Adrenal gland (tissue), 12 donors: ENCODE results near the gene STMN3. TPM values are rescaled to one million over a fixed set of nuclear protein-coding genes. Genes with fewer than 3 reads are reported as not detected.

Experiments
- DNase-seq, 7 donors: peaks; one replicate each; pipeline ENCODE4 v3.0.0-alpha.2; 2019 to 2020
- H3K27ac ChIP-seq, 5 donors: fragments of 200-600 bp; sonication (generic) in 4 of 5; 1 replicate in 3 of 5; 2 replicates in 2 of 5; pipeline versions ENCODE4 v1.5.1 to v1.8.0; 2016 to 2020; ENCODE audit warnings: mild to moderate bottlenecking in 1 of 5
- H3K27me3 ChIP-seq: fragments of 200-600 bp; 2 replicates; pipeline ENCODE4 v1.8.0; 2021
- H3K36me3 ChIP-seq, 2 donors: fragments of 200-600 bp; replicated peaks in 1 of 2; 1 replicate in 1 of 2; 2 replicates in 1 of 2; pipeline versions ENCODE4 v1.5.1 to v1.8.0; 2018 to 2022
- H3K4me1 ChIP-seq, 2 donors: fragments of 200-600 bp; replicated peaks in 1 of 2; 1 replicate in 1 of 2; 2 replicates in 1 of 2; pipeline versions ENCODE4 v1.5.1 to v1.8.0; 2018 to 2021
- H3K4me3 ChIP-seq, 4 donors: fragments of 200-600 bp; sonication (generic) in 3 of 4; one replicate each; pipeline ENCODE4 v1.5.1; 2016 to 2018
- H3K9me3 ChIP-seq, 3 donors: fragments of 200-600 bp; sonication (generic) in 1 of 3; replicated peaks in 1 of 3; 1 replicate in 2 of 3; 2 replicates in 1 of 3; pipeline versions ENCODE4 v1.5.1 to v1.8.0; 2016 to 2021
- POLR2A ChIP-seq, 2 donors: fragments of 450-650 bp; IDR thresholded peaks; one replicate each; pipeline ENCODE4 v1.6.1; 2017; ENCODE audit warnings: antibody characterized with exemption in 2 of 2, mild to moderate bottlenecking in 2 of 2, moderate library complexity in 1 of 2
- WGBS, 4 donors: extraction: QIAGEN DNeasy Blood & Tissue Kit in 2 of 4; methylation state at CpG; one replicate each; pipeline versions ENCODE4 v1.1.5 to v1.1.7; 2013 to 2017; 5-methylcytosine and 5-hydroxymethylcytosine counted together
- intact Hi-C, 2 donors: fragments of 100-400 bp; cut with DNase I; formaldehyde crosslinking; loops; one replicate each; pipeline versions ENCODE4 v1.14.1 to v1.15.0; 2022 to 2023
- polyA plus RNA-seq, 3 donors: library from polyadenylated mRNA; stranded (reverse); fragments of 200-250 nt in 2 of 3; fragments of 350-450 nt in 1 of 3; fragmentation: Illumina TruSeq in 1 of 3; extraction: RNeasy Lipid Tissue Mini Kit (QIAGEN cat#74804) in 1 of 3; gene quantifications; one replicate each; pipeline ENCODE4 v1.2.3, GENCODE V29; 2013 to 2014
- total RNA-seq, 9 donors: library from RNA; depleted of rRNA in 4 of 9; stranded (reverse); fragments of >200 nt in 4 of 9; fragments of 120-200 nt in 1 of 9; fragmentation: NEBNext Ultra II Directional in 1 of 9; extraction: Animal tissue kit (Norgen Biotek cat#: 25700) in 1 of 9; gene quantifications; one replicate each; pipeline versions ENCODE4 v1.1.0 to v1.2.4, GENCODE V29; 2013 to 2023
- TF ChIP-seq, protein P1 (sequence below), 6 experiments: fragments of 450-650 bp in 4 of 6; fragments of 200-600 bp in 2 of 6; sonication (generic) in 1 of 6; IDR thresholded peaks; 1 replicate in 5 of 6; 2 replicates in 1 of 6; pipeline versions ENCODE4 v1.5.1 to v1.8.0; 2016 to 2021; ENCODE audit warnings: antibody characterized with exemption in 6 of 6, mild to moderate bottlenecking in 2 of 6, moderate library complexity in 1 of 6
- donor health status: healthy with polysubstance abuse.
- donor health status: Bipolar disorder and iron deficiency.
- donor health status: DM: yes; HTN: yes; CAD: no.
- donor health status: DM: no; HTN: no; CAD: no.
- donor health status: DM: no; HTN: no; CAD: no.
- donor health status: DM: yes; HTN: yes; CAD: no.

Gene STMN3
- total and polyA plus RNA-seq, 12 donors: 29.2 to 109 (median 54.5) TPM

DNA sequence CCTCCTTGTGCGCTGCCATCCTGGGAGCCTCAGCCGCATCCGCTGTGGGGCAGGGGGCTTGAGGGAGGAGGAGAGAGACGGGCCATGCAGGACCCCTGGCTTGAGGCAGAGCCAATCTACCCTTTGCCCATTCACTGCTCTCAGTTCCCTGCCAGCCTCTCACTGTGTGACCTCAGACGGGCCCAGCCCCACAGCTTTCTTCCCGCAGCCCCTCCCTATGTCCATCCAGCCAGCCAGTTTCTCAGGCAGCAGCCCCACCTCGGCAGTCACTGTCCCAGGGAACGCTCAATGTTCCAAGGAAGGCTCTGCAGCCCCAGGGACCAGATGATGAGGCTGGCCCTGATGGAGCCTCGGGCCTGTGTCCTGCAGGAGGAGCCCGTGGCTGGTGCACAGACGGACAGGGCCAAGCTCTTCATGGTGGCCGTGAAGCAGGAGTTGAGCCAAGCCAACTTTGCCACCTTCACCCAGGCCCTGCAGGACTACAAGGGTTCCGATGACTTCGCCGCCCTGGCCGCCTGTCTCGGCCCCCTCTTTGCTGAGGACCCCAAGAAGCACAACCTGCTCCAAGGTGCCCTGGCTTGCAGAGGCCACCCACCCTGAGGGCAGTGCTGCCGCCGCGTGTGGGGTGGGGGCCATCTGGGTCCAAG is 39.3 kb upstream of the STMN3 start:
- H3K4me1 ChIP-seq: peaks cover 13 to 28% of the 10 kb centered on the region in 2 donors
- peak in 4 of 7 donors; percentile 16 to 39 (median 28) for DNase-seq

DNA sequence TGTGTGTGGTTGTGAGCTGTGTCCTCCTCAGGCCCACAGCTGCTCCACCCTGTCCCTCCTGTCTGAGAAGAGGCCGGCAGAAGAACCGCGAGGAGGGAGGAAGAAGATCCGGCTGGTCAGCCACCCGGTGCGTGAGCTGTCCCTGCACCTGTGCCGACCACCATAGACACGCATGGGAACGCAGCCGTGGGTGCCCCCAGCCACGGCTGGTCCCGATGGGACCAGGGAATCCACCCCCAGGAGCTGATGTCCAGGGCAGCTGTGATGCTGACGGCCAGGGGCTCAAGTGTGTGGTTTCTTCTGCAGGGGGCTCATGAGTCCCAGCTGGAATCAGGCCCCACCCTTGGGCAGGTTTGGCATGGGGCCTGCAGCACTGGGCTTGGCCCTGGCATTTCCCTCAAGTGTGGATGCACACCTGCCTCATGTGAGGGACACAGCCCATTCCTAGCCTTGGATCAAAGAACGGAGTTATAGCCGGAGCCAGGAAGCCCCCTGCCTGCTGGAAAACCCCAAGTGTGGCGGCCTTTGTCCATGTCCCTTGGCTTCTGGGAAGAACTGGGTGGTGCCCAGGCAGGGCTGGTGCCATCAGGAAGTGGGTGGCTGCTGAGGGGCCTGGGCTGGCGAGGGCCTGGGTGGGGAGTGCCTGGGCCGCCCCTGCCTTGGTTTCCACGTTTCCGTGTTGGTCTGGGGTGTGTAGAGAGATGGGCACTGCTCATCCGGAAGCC is 38.6 kb upstream of the STMN3 start:
- Histone ChIP-seq H3K27ac (no peak overlapping the region), H3K4me1 (peaks cover 6 to 26% of the 10 kb centered on the region in 2 donors), H3K36me3 (peaks cover 0 to 8% of the 10 kb centered on the region in 2 donors), H3K9me3 (no peaks in the 10 kb centered on the region), H3K4me3 (no peak overlapping the region), H3K27me3 (no peaks in the 10 kb centered on the region)
- WGBS, 4 donors: 86 to 91% (median 88%) methylated on average over 10 to 21 of the region's 21 CpGs
- DNase-seq: peak in 2 of 7 donors; percentile 8 to 18
- intact Hi-C loops: no loop called here
- TF ChIP-seq, protein P1, sequence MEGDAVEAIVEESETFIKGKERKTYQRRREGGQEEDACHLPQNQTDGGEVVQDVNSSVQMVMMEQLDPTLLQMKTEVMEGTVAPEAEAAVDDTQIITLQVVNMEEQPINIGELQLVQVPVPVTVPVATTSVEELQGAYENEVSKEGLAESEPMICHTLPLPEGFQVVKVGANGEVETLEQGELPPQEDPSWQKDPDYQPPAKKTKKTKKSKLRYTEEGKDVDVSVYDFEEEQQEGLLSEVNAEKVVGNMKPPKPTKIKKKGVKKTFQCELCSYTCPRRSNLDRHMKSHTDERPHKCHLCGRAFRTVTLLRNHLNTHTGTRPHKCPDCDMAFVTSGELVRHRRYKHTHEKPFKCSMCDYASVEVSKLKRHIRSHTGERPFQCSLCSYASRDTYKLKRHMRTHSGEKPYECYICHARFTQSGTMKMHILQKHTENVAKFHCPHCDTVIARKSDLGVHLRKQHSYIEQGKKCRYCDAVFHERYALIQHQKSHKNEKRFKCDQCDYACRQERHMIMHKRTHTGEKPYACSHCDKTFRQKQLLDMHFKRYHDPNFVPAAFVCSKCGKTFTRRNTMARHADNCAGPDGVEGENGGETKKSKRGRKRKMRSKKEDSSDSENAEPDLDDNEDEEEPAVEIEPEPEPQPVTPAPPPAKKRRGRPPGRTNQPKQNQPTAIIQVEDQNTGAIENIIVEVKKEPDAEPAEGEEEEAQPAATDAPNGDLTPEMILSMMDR (IDR thresholded peaks at IDR 0.05): no peak
- TF ChIP-seq POLR2A (IDR thresholded peaks at IDR 0.05): no peak

More for the DNA sequence above, 39.3 kb upstream of the STMN3 start:
- no peak overlapping the region for H3K27ac ChIP-seq
- peaks cover 0 to 8% of the 10 kb centered on the region in 2 donors for H3K36me3 ChIP-seq
- WGBS, 4 donors: 74 to 84% (median 75%) methylated on average over 10 to 20 of the region's 20 CpGs; no CpG with 5 or more reads in 1 of the 4 donors
- no peaks in the 10 kb centered on the region for H3K27me3 ChIP-seq
- H3K9me3 ChIP-seq: no peaks in the 10 kb centered on the region
- TF ChIP-seq, protein P1 (IDR thresholded peaks at IDR 0.05): no peak
- no peak for TF ChIP-seq POLR2A (IDR thresholded peaks at IDR 0.05)
- H3K4me3 ChIP-seq: no peak overlapping the region
- intact Hi-C loops: no loop called here

DNA sequence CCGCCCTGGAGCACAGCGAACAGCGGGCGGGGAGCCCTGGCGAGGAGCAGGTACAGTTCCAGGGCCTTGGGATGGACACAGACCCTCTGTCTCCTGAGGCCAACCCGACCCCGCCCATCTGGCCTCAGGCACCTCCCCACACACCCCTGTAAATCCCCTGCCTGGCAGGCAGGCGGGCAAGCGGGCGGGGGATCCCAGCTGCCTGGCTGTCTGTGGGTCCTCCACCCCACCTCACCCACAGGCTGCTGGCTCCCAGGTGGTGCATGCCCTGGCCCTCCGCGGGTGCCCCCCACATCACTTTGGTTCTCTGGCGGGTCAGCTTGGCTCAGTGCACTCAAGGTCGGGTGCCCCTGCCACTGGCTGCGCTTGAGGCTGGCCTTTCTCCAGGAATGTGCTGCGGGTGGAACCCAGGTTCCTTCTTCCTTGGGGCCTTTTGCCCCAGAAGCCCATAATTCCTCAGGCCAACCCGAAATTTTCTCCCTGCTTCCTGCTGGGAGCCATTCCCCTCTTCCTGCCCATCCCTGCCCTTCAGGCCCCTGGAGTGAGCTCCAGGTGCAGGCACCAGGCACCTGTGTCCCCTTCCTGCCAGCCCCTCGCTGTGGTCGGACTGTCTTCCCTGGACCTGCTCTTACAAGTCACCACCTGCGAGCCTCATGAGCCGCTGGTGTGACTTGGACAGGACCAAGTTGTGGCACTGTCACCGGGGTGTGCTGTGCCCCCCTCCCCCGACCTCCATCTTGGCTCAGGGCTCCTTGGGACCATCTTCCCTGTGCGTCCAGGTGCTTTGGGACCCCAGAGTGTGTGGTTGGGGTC is 37.9 kb upstream of the STMN3 start:
- TF ChIP-seq POLR2A (IDR thresholded peaks at IDR 0.05): no peak
- TF ChIP-seq, protein P1 (IDR thresholded peaks at IDR 0.05): no peak
- no peaks in the 10 kb centered on the region for H3K9me3 ChIP-seq
- H3K4me1 ChIP-seq: peaks cover 2 to 24% of the 10 kb centered on the region in 2 donors
- peak in 3 of 7 donors; percentile 13 to 34 (median 26) for DNase-seq
- peak overlapping the region in 1 of 5 donors; percentile 29 for H3K27ac ChIP-seq
- H3K4me3 ChIP-seq: no peak overlapping the region
- peaks cover 0 to 8% of the 10 kb centered on the region in 2 donors for H3K36me3 ChIP-seq
- WGBS, 4 donors: 73 to 88% (median 75%) methylated on average over 6 to 24 of the region's 24 CpGs
- intact Hi-C loops: no loop called here
- no peaks in the 10 kb centered on the region for H3K27me3 ChIP-seq
